Measurements from ENCODE around the gene KCNB1.
A peak's percentile ranks its signal among the peaks of the same experiment; 100 is the strongest.

Gene KCNB1

DNA sequence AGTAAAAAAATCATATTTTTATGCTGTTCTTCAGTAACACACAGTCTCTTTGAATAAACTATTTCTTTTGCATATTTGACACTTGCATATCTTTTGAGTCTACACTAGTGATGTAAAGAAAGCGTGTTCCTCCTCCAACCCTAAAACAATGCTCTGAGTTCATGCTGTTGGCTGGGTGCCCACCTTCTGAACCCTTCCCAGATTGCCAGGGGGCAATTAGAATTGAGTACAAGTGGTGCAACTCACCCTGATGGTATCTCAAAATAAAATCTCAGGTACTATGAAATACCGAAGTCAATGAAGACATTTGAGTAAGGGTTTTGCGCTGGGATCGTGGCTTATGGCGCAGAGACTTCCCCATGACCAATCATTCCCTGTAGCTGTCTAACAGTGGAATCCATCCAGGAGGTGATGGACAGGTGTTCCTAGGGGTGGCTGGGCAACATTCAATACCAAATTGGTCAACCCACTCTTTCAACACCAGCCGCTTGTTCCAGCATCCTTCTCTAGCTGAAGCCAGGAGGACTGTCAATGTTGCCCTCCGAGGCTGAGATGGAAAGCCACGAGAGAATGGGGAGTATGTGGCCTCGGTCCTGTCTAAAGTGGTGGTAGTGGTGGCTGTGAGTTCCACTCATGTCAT lies 110.3 kb downstream of the KCNB1 start:
- H3K27ac ChIP-seq, result no peak overlapping the region
- no peak for DNase-seq (ENCODE audit: low read depth, low spot score)

DNA sequence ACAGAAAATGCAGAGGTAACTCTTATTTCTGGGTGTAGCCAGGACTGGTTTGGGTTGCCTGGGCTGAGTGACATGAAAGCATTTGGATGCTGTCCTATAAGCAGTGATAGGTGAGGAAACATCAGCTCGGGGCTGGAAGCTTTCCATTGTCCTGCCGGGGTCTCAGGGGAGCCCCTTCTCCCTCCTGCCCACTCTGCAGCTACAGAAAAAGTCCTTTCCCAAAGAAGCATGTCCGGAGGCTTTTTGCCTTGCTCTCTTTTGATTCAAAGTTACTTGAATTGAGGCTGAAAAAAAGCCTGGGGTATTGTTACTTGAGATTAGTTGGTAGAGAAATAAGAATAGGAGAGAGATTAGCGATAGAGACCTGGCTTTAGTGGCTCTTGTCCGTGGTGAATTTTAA lies 113.9 kb downstream of the KCNB1 start:
- no peak overlapping the region for H3K27ac ChIP-seq
- no peak for DNase-seq (ENCODE audit: low read depth, low spot score)

DNA sequence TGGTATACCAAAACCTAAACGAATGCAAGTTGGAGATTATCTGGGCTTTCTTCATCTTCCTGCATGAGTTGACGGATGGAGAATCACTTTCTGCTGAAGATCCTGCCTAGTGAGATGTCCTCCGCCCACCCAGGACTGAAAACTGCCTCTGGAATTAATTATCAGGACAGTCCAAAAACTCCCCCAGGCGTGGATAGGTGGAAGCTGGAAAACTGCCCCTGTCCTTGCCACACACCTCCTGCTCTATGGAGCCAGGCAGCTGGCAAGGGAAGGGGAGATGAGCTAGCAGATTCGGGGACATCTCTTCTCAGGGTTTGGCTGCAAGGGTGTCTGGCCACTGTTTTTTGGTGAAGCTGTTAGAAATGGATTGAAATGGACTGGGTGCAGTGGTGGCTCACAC lies 115.4 kb downstream of the KCNB1 start:
- H3K27ac ChIP-seq, result no peak overlapping the region
- DNase-seq (ENCODE audit: low read depth, low spot score), result no peak

DNA sequence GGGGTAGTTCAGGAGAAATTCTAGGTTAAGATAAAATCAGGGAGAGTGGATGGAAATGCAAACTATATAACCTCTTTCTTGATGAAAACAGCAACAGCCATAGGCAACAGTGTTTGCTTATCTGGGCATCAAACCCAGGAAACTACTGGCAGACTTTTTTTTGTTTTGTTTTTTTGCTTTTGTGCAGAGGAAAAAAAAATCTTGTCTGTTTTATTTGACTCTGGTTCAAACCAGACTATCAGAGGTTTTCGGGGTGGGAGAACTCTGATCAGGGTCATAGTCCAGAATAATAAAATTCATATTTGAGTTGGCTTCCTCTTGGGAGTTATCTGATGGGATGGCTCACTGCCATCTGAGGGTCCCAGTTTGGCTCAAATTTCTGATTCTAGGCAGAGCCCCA lies 115.8 kb downstream of the KCNB1 start:
- no peak overlapping the region for H3K27ac ChIP-seq
- no peak for DNase-seq (ENCODE audit: low read depth, low spot score)

DNA sequence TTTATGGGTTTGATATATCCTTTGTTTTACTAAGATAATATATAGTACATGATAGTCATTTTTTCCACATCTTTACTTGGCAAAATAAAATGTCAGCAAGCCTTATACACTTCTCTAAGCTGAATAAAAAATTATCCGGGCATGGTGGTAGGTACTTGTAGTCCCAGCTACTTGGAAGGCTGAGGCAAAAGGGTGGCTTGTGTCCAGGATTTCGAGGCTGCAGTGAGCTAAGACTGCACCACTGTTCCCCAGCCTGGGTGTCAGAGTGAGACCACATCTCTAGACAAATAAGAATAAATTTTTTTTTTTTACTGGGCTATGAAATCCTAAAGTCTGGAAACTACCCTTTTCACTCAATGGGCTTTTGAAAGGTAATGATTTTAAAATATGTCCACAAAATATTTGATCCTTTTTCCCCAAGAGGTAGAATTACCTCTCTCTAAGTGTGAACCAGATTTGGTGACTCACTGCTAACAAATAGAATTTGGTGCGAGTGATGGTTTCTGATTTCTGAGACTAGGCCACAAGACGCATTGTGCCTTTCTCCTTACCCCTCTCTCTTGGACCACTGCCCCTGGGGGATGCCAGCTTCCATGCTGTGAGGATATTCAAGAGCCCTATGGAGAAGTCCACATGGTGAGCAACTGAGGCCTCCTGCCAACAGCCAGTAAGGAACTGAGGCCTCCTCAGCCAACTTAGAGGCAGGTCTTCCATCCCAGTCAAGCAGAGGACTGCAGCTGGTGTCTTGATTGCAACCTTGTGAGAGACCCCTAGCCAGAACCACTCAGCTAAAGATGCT lies 120.4 kb downstream of the KCNB1 start:
- H3K27ac ChIP-seq, result no peak overlapping the region
- no peak for DNase-seq (ENCODE audit: low read depth, low spot score)

DNA sequence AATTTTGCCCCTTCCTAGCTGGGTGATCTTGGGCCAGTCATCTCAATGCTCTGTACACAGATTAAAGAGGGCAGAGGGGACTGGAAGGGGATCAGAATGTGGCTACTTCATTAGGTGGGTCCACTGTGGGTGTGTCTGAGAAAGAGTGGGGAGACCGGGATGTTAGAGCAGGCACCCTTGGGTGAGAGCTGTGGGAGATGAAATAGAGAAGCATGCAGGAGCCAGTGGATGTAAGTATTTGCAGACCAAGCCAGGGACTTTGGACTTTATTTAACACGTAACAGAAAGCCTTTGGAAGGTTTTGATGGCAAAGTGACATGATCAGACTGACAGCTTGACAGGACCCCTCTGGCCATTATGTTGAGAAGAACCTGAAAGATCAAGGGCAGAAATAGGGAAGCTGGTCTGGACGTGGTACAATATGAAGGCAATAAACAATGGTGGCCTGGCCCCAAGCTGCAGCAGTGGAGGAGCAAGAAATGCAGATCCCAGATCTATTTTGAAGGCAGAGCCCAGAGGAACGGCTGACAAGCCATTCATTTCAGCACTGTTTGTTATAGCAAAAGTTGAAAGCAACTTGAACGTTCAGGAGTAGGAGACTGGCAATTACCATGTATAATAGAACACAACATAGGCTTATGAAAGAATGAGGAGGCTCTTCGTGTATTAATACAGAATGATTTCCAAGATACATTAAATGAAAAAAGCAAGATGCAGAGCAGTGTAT lies 122.1 kb downstream of the KCNB1 start:
- H3K27ac ChIP-seq, result no peak overlapping the region

DNA sequence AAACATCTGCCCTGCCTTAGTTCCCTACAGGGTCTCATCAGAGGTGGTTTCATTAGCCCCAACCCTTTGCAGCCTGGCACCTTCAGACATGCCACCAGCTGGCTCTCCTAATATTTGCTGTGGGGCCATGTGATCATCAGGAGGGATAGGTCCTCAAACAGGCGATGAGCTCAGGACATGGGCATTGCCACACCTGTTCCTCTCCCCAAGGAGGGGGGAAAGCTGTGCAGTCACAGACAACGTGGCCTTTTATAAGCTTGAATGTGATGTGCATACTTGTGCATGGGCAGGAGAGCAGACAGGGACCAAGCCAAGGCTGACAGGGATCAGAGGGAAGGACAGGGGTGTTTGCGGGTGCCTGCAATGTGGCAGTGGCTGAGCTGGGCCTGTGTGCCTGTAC lies 125.8 kb downstream of the KCNB1 start:
- H3K27ac ChIP-seq, result no peak overlapping the region
- DNase-seq (ENCODE audit: low read depth, low spot score), result no peak

More for the DNA sequence above, 122.1 kb downstream of the KCNB1 start:
- DNase-seq (ENCODE audit: low read depth, low spot score), result no peak

DNA sequence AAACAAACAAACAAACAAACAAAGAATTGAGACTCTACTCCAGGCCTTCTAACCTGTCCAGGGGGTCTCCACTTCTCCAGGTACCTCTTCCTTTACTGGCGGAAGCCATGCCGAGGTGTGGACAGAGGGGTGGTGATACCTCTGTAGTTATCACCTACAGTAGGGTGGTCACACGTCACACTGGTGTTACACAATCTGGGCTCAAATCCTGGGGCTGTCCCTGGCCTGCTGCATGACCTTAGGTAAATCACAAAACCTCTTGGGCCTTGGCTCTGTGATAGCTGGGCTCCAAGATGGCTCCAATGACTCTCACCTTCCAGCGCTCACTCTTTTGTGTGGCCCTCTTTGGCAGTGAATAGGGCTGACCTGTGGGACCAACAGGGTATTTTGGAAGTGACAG lies 127.8 kb downstream of the KCNB1 start:
- no peak for DNase-seq (ENCODE audit: low read depth, low spot score)
- H3K27ac ChIP-seq, result no peak overlapping the region

DNA sequence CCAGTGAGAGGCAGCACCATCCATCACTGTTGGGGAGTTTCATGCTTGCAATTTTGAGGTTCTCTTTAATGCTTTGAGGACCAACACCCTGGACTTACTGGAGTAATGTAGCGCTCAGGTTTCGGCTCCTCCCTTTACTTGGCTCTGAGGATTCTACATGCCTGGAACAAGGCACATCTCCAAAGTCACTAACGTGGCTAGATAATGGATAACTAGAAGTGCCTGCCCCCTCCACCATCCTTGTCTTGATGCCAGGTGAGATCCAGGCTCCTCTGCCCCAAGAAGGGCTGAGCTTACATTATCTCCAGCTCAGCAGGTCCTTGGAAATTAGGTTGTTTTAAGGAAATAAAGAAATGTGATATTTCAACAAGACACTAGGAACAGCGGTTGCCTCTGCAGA lies 129.1 kb downstream of the KCNB1 start:
- H3K27ac ChIP-seq, result no peak overlapping the region
- DNase-seq (ENCODE audit: low read depth, low spot score), result no peak

DNA sequence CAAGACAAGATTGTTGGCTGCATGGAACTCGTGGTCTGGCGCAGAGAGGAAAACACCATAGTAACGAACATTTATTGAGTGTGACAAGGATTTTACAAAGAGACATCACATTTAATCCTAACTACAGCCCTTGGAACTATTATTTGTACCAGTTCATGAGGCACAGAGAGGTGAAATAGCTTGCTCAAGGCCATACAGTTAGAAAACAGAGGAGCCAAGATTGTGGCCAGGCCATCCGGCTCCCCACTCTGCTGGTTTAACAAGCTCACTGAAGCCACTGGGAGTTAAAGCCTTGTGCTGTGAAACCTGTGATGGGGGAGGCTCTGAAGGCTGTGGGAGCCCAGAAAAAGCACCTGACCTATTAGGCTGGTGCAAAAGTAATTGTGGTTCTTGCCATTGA lies 129.7 kb downstream of the KCNB1 start:
- H3K27ac ChIP-seq, result no peak overlapping the region
- DNase-seq (ENCODE audit: low read depth, low spot score), result no peak

DNA sequence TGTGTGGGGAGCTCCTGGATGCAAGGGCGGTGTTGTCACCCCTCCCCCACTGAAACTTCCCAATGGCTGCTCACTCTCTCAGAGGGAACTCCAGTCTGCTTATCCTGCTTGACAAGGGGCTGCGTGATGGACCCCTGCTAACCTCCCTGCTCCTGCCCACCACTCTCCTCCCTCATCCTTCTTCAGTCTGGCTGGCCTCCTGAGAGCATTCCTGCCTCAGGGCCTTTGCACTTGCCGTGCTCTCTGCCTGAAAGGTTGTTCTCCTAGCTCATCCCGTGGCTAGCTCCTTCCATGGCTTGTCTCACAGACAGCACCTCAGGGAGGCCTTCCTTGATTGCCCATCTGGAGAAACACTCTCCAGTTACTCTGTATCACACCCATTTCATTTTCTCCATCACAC lies 130.7 kb downstream of the KCNB1 start:
- H3K27ac ChIP-seq, result no peak overlapping the region
- no peak for DNase-seq (ENCODE audit: low read depth, low spot score)

DNA sequence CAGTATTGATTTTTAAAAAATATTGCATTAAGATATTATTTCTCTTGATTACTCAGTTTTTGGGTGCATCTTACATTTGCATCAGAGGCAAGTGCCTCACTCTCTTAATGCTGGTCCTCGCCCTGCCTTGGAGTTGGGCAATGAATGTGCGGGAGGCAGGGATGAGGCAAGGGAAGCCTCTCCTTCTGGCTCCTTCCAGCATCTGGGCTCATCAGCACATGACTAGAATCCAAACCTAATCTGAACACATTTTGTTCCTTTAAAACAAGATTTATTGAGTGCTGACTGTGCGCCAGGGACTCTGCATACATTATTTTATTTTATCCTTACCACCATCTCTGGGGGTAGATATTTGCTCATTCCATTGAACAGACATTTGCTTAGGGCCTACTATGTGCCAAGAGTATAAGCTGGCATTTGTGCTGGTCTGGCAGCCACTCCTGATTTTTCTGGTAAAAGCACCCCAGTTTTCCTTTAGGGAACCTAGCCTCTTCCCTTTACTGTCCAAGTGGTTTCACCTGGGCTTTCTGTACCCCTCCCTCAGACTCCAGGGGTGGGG lies 132.7 kb downstream of the KCNB1 start:
- DNase-seq (ENCODE audit: low read depth, low spot score), result no peak
- H3K27ac ChIP-seq, result no peak overlapping the region

DNA sequence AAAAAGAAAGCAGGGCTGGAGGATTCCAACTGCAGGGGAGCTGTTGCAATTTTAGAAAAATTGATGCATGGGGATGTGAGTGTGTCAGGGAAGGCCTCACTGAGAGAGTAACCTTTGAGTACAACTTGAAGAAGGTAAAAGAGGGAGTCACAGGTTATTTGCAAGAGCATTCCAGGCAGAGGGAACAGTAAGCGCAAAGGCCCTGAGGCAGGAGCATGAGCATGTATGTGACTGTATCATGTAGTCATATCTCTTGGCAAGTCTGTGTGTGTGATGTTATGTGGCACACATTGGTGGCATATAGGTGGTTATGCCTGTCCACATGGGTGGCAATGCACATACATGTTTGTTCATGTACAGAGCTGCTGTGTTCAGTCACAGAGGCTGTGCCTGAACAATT lies 133.4 kb downstream of the KCNB1 start:
- H3K27ac ChIP-seq, result no peak overlapping the region
- DNase-seq (ENCODE audit: low read depth, low spot score), result no peak

DNA sequence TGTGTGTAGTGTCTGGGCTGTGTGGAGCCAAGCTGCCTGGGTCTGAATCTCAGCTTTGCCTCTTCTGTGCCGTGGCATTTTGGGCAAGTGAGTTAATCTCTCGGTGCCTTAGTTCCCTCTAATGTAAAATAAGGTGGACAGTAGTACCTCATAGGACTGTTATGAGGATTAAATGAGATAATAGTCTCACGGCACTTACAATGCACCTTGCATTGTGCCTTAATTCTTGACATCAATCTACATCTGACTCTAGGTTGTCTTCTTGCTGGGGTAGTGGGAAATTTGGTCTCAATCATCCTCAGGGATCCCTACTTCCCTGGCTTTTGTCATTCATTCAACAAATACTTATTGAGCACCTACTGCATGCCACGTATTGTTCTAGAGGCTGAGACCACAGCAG lies 133.9 kb downstream of the KCNB1 start:
- no peak overlapping the region for H3K27ac ChIP-seq
- DNase-seq (ENCODE audit: low read depth, low spot score), result no peak

DNA sequence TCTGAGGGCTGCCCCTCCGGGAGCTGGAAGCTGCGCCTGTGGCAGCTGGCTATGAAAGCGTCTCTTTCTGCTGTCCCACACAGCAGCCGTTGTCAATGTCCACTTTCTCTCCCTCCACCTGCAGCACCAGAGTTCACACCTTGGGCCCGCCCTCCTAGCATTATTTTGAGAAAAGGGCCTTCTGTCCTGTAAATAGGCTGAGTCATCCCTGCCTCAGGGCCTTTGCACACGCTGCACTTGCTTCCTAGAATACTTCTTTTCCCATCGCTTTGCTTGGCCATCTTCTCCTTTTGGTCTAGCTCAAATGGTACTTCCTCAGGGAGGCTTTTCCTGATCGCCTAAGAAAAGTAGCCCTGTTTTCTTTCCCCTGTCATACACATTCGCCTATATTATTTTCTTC lies 135.3 kb downstream of the KCNB1 start:
- H3K27ac ChIP-seq, result no peak overlapping the region
- no peak for DNase-seq (ENCODE audit: low read depth, low spot score)

DNA sequence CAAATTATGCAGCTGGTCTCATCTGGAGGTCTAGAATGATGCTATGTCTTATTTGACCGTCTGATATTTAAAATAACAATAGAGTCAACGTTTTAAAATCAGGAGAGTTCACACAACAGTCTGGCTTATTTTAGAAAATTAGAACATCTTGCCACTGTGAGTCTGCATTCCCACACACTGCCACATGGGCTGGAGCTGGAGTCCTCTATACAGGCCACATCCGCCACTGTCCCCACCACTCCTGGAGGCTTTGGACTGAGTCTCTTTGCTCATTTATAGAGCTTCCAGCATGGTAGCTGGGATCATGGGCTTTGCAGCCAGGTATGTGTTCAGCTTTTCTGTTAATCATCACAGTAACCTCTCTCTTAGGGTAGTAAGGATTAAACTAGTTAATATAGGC lies 135.8 kb downstream of the KCNB1 start:
- DNase-seq (ENCODE audit: low read depth, low spot score), result no peak

DNA sequence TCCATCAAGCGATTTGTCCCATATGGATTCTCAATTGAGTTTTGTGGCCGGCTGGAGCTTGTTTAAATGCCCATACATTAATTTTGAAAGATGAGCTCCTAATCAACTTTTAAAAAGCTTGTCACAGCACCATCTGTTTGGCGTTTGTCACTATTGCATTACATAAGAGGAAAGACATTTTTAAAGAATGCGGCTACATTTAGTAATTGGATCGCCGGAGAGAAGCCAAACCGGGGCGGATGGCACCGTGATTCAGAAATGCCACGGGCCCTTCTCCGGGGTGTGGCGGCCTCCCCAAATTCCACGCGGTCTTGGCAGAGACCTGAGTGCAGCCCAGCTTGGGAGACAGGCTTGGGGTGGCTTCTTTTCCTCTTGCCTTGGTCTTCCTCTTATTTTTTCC lies 136.9 kb downstream of the KCNB1 start:
- DNase-seq (ENCODE audit: low read depth, low spot score), result no peak
- H3K27ac ChIP-seq, result peak overlapping the region; percentile 81

More for the DNA sequence above, 135.8 kb downstream of the KCNB1 start:
- no peak overlapping the region for H3K27ac ChIP-seq

DNA sequence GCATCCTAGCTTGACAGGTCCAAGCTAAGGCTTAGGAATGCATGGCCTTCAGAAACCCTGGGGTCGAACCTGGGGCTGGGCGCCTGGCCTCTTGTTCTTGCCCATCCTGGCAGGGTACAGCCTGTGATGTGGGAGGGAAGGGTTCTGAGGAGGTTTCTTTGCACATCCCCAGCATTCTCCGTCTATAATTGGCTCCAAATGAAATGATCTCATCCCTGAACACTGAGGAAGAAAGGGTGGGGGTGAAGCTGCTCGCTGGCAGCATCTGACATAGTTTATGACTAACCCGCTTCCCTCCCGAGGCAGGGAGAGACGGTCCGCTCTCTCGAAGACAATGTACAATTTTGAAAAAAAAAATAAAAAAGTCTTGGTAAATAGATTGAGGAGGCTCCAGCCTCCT lies 137.5 kb downstream of the KCNB1 start:
- peak overlapping the region; percentile 81 for H3K27ac ChIP-seq
- DNase-seq (ENCODE audit: low read depth, low spot score), result peak; percentile 61

DNA sequence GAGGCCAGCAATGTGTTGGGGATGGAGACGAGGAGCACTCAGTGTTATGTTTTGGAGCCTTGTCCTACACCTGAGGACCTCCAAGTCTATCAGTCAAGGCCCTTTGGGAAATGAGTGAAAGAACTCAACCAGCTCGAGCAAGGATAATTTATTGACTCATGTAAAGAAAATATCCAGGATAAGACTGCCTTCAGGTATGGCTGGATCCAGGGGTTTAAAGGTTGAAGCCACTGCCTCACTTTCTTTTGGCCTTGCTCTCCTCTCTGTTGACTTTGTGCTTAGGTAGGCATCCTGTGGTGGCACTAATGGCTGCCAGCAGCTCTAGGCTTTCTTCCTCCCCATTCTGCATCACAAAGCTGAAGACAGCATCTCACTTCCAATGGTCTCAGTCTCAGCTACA lies 138.3 kb downstream of the KCNB1 start:
- H3K27ac ChIP-seq, result no peak overlapping the region
- DNase-seq (ENCODE audit: low read depth, low spot score), result no peak

DNA sequence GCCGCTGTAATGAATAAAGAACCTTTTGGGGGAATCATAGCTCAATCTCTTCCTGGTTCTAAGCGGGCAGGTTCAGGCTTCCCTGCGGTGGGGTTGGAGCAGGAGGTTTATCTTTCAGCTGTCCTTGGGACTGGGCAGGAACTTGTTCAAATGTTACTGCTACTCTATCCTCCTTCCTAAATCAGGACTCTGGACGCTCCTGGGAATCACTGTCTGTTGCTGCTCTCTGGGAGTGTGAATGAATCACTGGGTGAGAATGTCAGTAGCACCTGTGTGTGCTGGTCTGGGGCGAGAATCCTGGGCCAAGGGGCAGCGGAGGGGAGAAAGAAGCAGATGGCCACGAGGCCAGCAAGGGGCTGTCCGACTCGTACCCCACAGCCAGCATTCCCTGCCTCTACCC lies 139.2 kb downstream of the KCNB1 start:
- no peak for DNase-seq (ENCODE audit: low read depth, low spot score)
- no peak overlapping the region for H3K27ac ChIP-seq
